HG03442 (cell line): ENCODE results near the gene MARCHF9.

Source experiments
- ATAC-seq: cut with Tn5 transposase; IDR thresholded peaks from one replicate; pipeline ENCODE4 v1.9.1; 2021; ENCODE audit warnings: mild to moderate bottlenecking, moderate library complexity; ENCODE audit not compliant: unreplicated experiment

MARCHF9 gene

GRCh38 chr12:57753756-57754337, 1.1 kb upstream of the MARCHF9 start:
- no peak for ATAC-seq

GRCh38 chr12:57755194-57755453, 221 bp downstream of the MARCHF9 start:
- no peak for ATAC-seq

- ATAC-seq, result no peak
Observed at GRCh38 chr12:57755454-57756372, 810 bp downstream of the MARCHF9 start.

GRCh38 chr12:57756406-57757341, 1.8 kb downstream of the MARCHF9 start:
- ATAC-seq, result peak; percentile 28

- ATAC-seq, result no peak
Observed at GRCh38 chr12:57757771-57758170, 2.9 kb downstream of the MARCHF9 start.

- ATAC-seq, result no peak
Observed at GRCh38 chr12:57758552-57759359, 3.9 kb downstream of the MARCHF9 start.

- peak; percentile 23 for ATAC-seq
Observed at GRCh38 chr12:57759360-57759980, 4.6 kb downstream of the MARCHF9 start.

- ATAC-seq, result no peak
Observed at GRCh38 chr12:57760347-57760982, 5.6 kb downstream of the MARCHF9 start.

GRCh38 chr12:57761391-57761998, 6.6 kb downstream of the MARCHF9 start:
- ATAC-seq, result no peak

GRCh38 chr12:57762463-57762862, 7.6 kb downstream of the MARCHF9 start:
- ATAC-seq, result no peak

GRCh38 chr12:57763881-57764661, 9.2 kb downstream of the MARCHF9 start:
- no peak for ATAC-seq

- ATAC-seq, result peak; percentile 3
Observed at GRCh38 chr12:57764662-57765002, 9.7 kb downstream of the MARCHF9 start.

GRCh38 chr12:57765003-57765697, 10.2 kb downstream of the MARCHF9 start:
- peak; percentile 60 for ATAC-seq

- ATAC-seq, result no peak
Observed at GRCh38 chr12:57765698-57766463, 11.0 kb downstream of the MARCHF9 start.

GRCh38 chr12:57766464-57767304, 11.8 kb downstream of the MARCHF9 start, which contains the start of gene CYP27B1:
Gene CYP27B1, minus strand, starts transcription at chr12:57767078. Its CDS starts 37 bp downstream, at chr12:57767041.
- ATAC-seq, result no peak

- ATAC-seq, result no peak
Observed at GRCh38 chr12:57767305-57767698, 12.4 kb downstream of the MARCHF9 start.
